Measurements from ENCODE around the gene FOSL1.

DNA sequence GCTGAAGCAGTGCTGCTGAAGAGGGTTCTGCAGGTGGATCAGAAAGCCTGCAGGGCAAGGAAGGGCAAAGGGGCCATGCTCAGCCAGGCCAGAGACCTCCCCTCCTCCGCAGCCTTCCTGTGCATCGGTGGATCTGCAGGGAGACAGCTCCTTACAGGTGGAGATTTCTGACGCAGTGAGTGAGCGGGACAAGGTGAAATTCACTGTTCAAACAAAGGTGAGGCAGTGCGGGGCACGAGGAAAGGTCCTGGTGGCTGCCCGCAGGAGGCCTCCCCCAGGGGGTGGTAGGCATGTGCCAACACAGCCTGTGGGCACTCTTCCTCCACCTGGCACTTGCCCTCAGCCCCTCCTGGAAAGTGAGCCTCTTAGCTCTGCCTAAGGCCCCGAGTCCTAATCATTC is 50.8 kb downstream of the FOSL1 start:
- TF ChIP-seq CTCF (IDR thresholded peaks at IDR 0.05): no peak
- TF ChIP-seq SIN3A (IDR thresholded peaks at IDR 0.05; ENCODE audit: borderline replicate concordance, insufficient read depth, low read depth, low read length): no peak
- TF ChIP-seq REST (IDR thresholded peaks at IDR 0.05; ENCODE audit: insufficient read depth in 1 of 2, low read depth in 2 of 2, low read length in 1 of 2): no peak
- TF ChIP-seq TCF7L2 (IDR thresholded peaks at IDR 0.05; ENCODE audit: low read depth, low read length): no peak
- TF ChIP-seq POLR2AphosphoS5 (IDR thresholded peaks at IDR 0.05; ENCODE audit: low read depth, low read length): no peak
